GM04504 (cell line): ENCODE results near the gene SARM1.

ENCODE experiments used
- DNase-seq: peaks from one replicate; pipeline ENCODE4 v3.0.0-alpha.2; 2012; ENCODE audit warnings: low read depth

The SARM1 gene

DNA sequence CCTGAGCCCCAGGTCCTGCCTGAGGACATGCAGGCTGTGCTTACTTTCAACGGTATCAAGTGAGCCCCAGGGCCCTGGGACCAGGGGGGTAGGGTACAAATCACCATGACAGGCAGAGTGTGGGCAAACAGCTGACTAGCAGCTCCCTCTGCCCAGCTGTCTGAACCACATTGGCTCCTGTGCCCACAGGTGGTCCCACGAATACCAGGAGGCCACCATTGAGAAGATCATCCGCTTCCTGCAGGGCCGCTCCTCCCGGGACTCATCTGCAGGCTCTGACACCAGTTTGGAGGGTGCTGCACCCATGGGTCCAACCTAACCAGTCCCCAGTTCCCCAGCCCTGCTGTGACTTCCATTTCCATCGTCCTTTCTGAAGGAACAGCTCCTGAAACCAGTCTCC lies 24.5 kb downstream of the SARM1 start:
- DNase-seq = no peak

DNA sequence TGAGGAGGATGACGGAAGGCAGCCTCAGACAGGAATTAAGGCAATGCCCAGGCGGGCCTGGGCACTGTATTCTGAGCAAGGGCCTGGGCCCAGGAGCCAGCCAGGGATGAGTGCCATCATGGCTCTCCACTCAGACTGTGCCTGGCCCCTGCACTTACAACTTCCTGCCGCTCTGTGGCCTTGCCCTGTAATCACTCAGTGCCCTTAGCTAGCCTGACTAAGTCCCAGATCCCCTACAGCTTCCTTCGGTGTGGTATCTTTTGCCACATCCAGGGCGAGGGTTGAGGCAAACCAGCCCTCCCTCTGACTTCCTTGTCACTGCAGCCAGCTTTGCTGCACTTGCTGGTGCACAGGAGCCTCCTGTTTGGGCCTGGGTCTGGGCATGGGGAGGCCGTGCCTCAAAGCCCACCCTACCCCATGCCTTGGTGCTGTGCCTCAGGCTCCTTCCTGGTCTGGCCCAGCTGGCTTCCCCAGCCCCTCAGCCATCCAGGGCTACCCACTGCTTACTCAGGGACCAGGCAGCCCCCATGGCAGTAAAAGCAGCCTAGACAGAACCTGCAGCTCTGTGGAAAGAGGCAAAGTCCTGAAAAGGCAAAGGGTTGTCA lies 25.2 kb downstream of the SARM1 start:
- DNase-seq = no peak

DNA sequence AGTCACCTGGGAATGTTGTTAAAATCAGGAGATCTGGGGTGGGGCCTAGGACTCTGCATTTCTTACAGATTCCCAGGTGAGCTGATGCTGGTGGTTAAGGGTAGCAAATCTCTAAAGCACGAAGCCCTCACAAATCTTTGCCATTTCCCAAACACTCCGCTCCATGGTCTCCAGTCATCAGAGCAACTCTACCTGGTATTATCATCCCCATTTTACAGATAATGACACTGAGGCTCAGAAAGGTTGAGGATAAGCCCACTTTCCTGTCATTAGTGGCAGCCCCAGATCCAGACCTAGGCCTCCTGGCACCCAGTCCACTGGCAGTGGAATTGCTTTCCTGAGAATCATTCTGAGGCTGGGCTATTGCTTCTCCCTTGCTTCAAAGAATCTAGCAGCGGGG lies 25.8 kb downstream of the SARM1 start:
- no peak for DNase-seq

DNA sequence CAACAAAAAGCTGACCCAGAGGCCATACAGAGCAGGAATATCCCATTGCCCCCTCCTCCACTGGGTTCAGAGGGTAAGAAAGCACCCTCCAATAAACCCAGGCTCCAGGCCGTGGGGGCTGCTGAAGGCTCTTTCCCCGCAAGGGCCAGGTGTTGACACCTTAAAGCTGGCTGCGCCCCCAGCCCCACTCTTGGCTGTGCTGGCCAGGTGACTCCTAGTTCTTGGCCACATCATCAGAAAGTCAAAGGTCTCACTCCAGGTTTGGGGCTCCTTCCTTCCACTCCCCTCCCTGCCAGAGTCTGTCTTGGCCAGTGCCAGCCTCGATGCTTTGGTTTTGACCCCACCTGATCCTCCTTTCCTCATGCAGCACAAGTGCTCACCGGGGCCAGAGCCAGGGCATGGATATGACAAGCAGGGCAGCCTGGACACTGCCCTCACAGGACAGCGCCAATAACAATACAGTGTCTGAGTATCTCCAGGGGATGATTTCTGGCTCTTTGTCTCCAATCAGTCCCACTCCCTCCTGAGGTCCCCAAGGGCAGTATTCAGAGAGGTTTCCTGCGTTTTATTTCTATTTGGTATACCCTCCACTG lies 26.3 kb downstream of the SARM1 start:
- no peak for DNase-seq

DNA sequence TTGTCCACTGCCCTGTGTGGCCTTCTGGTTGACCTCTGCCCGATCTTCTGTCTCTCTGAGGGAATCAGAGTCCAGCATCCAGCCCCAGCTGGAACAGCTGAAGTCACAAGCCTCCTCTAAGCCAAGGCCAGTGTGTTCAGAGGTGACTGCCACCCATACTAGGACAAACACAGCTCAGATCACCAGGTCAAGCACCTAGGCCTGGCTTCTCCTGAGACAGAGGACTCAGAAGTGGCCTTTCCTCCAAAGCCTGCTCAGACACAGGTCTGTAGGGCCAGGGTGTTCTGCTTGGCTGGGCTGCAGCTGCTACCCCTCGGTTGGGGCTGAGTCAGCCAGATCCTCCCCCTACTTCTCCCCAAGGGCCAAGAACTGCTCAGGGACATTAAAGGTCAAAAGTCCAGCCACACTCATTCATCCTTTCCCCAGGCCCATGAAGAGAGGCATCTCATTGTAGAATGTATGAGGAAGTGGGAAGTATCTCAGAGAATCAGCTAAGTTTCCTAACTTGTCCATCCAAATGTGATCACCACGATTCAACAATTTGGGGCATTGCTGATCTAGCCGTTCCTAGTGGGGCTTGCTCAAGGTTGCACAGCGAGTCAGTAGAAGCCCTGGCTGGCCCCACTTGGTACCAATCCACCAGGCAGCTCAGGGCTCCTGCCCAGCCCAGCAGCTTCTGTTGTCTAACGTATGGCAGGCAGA lies 26.9 kb downstream of the SARM1 start:
- no peak for DNase-seq

DNA sequence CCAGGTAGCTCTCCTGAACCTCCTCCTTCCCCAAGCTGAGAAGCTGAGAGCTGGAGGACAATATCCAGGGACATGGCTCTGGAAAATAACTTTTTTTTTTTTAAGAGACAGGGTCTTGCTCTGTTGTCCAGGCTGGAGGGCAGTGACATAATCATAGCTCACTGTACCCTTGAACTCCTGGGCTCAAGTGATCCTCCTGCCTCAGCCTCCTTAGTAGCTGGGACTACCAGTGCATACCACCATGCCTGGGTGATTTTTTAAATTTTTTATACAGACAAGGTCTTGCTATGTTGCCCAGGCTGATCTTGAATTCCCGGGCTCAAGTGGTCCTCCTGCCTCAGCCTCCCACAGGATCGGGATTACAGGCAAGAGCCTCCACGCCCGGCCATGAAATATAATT lies 28.3 kb downstream of the SARM1 start:
- no peak for DNase-seq

DNA sequence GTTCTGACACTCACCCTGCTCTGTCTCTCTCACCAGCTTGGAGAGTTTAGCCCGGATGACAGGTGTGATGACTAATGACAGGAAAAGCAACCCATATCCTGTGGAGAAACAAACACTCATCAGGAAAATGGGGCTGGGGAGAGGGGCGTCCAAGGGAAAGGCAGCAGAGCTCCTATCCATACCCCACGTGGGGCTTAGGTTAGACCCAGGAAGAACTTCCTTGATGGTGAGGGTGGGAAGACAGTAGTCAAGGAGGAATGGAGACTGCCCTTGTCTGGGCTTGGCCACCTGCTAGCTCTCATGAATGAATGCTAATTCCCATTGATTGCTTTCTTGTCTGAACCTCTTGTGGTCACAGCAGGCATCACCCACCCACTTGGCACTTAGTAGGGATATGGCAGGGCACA lies 30.7 kb downstream of the SARM1 start:
- DNase-seq = no peak

GRCh38 chr17:28402844-28403243 lies 31.4 kb downstream of the SARM1 start:
- DNase-seq = no peak

GRCh38 chr17:28404007-28404406 lies 32.5 kb downstream of the SARM1 start:
- DNase-seq = no peak

DNA sequence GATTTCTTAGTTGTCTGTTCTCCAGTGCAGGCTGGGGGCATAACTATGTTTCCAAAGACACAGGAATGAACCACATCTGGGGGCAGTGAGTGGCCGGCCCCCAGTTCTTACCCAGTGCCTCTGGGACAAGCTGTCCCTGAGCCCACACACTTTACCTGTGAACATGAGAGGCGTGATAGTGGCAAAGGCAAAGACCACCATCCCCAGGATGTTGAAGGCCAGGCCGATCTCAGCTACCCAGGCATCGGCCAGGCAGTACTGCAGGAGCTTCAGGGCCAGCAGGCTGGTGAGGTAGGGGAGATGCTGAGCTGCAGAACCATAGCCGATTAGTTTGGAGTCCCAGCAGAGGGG lies 32.9 kb downstream of the SARM1 start:
- DNase-seq = no peak

DNA sequence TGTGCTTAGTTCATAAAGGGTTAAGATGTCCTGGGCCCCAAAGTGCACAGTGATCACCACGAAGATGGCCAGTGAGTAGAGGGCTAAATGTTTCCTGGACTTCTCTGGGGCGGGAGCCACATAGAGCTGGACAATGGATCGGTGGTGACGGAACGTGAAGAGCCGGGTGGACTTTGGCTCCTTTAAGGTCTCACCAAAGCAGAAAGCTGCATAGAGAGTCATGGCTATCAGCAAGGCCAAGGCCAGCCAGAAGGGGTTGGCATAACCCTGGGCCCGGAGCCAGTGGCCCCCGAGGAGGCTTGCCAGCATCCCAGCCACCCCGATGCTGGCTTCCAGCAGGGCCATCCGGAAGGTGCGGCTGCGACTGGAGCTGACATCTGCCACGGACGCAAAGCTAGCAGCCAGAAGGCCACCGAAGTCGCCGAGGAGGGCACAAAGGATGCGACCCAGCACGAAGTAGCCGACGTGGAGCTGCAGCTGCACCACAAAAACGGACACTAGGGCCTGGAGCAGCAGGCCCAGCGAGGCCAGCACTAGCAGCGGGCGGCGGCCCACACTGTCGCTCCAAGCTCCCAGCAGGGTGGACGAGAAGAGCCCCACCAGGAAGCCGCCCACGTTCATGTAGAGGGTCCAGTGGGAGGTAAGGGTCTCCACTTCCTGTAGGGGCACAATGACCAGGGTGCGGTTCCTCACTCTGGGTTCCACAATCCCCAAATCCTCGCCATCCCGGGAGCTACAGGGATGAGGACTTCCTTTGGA lies 33.5 kb downstream of the SARM1 start:
- DNase-seq = no peak

- DNase-seq = no peak
These were observed 34.4 kb downstream of the SARM1 start, which contains the start of gene SLC46A1 for GRCh38 chr17:28405632-28406472. SLC46A1 (minus strand) TSS chr17:28406212; CDS start chr17:28406114, 98 bp downstream.

DNA sequence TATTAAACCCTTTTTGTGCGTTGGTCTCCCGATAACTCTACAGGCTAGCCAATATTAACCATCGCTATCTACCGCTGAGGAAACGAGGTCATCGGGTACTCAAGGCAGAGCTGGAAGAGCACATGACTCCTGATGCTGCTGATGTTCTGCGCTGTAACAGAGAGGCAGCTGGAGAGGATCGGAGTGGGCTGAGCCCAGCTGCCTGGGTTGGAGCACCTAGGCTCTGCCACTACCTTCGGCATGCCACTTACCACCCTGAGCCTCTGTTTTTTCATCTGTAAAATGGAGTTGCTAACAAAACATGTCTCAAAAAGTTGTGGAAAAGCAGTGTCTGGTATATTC lies 35.0 kb downstream of the SARM1 start:
- DNase-seq = no peak

- no peak for DNase-seq
These were observed 35.9 kb downstream of the SARM1 start for GRCh38 chr17:28407130-28407973.

DNA sequence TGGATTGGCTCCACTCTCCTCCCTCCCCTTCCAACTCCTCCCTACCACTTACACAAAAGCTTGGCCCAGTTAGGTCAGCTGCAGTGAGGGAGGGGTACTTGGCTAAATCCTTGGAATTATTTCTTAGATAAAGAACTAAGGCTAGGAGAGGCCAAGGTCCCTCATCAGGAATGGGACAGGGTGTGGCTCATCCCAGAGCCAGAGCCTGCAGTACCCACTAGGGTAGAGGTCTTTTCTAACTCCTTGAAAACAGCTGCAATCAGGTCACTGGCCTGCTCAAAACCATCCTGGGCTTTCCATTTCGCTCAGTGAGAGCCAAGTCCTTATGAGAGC lies 36.4 kb downstream of the SARM1 start:
- no peak for DNase-seq

DNA sequence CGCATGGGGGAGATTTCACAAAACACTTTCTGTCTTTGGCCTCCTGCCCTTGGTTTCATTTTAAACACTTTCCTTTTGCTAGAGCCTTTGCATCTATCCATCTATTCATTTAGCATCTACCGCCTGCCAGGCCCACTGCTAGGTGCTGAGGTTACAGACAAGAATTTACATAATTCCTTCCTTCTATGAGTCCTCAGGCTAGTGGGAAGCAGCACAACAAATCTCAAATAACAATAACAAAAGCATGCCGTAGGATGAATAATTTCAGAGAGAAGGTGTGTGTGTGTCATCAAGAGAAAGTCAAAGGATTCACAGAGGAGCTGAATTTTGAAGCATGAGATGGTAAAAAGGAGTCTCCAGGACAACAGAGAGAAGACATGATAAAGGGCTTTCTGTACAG lies 40.6 kb downstream of the SARM1 start:
- DNase-seq = no peak

GRCh38 chr17:28413804-28414203 lies 42.3 kb downstream of the SARM1 start:
- DNase-seq = no peak

DNA sequence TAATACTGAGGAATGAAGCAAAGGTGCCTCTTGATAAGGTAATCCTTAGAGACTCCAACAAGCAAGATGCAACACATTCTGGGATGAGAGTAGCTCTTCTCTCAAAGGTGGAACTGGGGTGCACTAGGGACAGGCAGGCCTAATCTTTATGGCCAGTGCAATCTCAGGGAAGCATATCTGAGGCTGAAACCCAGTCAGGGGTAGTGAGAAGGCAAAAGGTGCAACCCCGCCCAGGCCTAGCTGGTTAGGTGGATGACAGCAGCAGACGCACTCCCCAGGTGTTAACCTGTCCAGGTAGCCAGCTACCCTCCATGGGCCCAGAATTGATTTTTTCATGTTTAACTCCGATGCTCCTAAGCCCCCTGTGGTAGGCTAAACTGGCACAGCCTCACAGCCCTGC lies 44.4 kb downstream of the SARM1 start:
- no peak for DNase-seq

DNA sequence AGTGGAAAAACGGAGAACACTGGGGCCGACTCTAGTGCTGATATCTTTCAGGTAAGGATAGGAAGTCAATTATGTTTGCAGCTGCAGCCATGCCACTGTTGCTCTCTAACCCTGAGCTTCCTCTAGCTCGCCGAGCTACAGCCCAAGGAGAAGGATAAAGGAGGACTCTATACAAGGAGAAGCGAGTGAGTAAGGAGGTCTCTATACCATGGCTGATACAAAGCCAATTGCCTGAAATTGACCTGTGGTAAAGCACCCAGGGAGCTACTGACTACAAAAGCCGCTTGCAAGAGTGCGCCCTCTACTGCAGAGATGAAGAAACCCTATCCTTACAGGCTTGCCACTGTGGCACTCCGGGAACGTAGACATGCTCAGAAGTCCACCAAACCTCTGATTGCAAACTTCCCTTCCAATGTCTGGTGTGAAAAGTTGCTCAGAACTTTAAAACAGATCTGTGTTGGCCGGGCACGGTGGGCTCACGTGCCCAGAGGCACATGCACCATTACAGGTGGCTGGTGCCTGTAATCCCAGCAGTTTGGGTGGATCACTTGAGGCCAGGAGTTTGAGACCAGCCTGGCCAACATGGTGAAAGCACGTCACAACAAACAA lies 45.3 kb downstream of the SARM1 start:
- no peak for DNase-seq

DNA sequence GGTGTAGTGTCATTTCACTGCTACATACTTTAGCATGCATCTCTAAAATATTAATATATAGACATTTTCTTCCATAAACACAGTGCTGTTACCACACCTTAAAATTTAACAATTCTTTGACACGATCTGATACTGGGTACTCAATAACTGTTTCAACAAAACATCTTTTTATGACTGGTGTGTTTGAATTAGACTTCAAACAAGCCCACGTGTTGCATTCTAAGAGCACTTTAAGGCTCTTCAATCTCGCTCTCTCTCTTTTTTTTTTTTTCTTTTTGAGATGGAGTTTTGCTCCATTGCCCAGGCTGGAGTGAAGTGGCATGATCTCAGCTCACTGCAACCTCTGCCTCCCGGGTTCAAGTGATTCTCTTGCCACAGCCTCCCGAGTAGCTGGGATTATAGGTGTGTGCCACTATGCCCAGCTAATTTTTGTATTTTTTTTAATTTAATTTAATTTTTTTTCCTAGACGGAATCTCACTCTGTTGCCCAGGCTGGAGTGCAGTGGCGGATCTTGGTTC lies 50.4 kb downstream of the SARM1 start:
- DNase-seq = no peak

GRCh38 chr17:28425206-28425605 lies 53.7 kb downstream of the SARM1 start:
- DNase-seq = no peak
